ENCODE data around the gene ARHGAP6. TPM values are rescaled to one million over a fixed set of nuclear protein-coding genes. Genes with fewer than 3 reads are reported as not detected.

ARHGAP6 gene
- total RNA-seq, 1 experiment from 2014 or later, result not detected

- H3K27me3 Mint-ChIP-seq (ENCODE audit: insufficient read depth, unreplicated experiment), result peaks cover 35% of the 10 kb centered on the region
- ChIA-PET POLR2A (no interaction called here), CTCF (no interaction called here)
- peaks cover 7% of the 10 kb centered on the region for H3K9me3 Mint-ChIP-seq (ENCODE audit: unreplicated experiment)
- intact Hi-C loops (cut with micrococcal nuclease), result no loop called here
- no peak overlapping the region for H3K4me3 Mint-ChIP-seq (ENCODE audit: unreplicated experiment)
- H3K4me1 Mint-ChIP-seq (ENCODE audit: insufficient read depth, unreplicated experiment), result no peaks in the 10 kb centered on the region
- no peaks in the 10 kb centered on the region for H3K36me3 Mint-ChIP-seq (ENCODE audit: insufficient read depth, unreplicated experiment)
- H3K27ac Mint-ChIP-seq (ENCODE audit: low read depth, unreplicated experiment), result no peak overlapping the region
- no TSS peak for BruUV-seq (replicated peaks)
- DNase-seq (ENCODE audit: unreplicated experiment), result no peak
- no peak for TF ChIP-seq CTCF (IDR thresholded peaks at IDR 0.05; ENCODE audit: unreplicated experiment)
These were observed 118.8 kb downstream of the ARHGAP6 start for GRCh38 chrX:11546917-11547316.

GRCh38 chrX:11543249-11543648 is 122.5 kb downstream of the ARHGAP6 start:
- BruUV-seq (replicated peaks), result no TSS peak
- no peak for DNase-seq (ENCODE audit: unreplicated experiment)
- Mint-ChIP-seq H3K4me1 (ENCODE audit: insufficient read depth, unreplicated experiment) (no peaks in the 10 kb centered on the region), H3K27me3 (ENCODE audit: insufficient read depth, unreplicated experiment) (peaks cover 11% of the 10 kb centered on the region), H3K36me3 (ENCODE audit: insufficient read depth, unreplicated experiment) (no peaks in the 10 kb centered on the region), H3K4me3 (ENCODE audit: unreplicated experiment) (no peak overlapping the region), H3K27ac (ENCODE audit: low read depth, unreplicated experiment) (no peak overlapping the region), H3K9me3 (ENCODE audit: unreplicated experiment) (no peaks in the 10 kb centered on the region)
- CTCF ChIA-PET, result interaction anchor here (0.6 to 1.3 kb wide), 2 partner anchors 12 to 1452 kb away, joined by 3 read pairs; no protein-coding TSS in a partner anchor
- intact Hi-C loops (cut with micrococcal nuclease), result no loop called here
- TF ChIP-seq CTCF (IDR thresholded peaks at IDR 0.05; ENCODE audit: unreplicated experiment), result no peak
- POLR2A ChIA-PET, result no interaction called here

- DNase-seq (ENCODE audit: unreplicated experiment), result no peak
- ChIA-PET CTCF (interaction anchor here (0.7 to 1.7 kb wide), 9 partner anchors 9 to 1352 kb away, joined by 3 to 6 read pairs (median 3); no protein-coding TSS in a partner anchor), POLR2A (interaction anchor here (0.5 kb wide), 1 partner anchor 11 kb away, joined by 3 read pairs; no protein-coding TSS in a partner anchor)
- Mint-ChIP-seq H3K27me3 (ENCODE audit: insufficient read depth, unreplicated experiment) (peaks cover 10% of the 10 kb centered on the region), H3K4me3 (ENCODE audit: unreplicated experiment) (no peak overlapping the region), H3K4me1 (ENCODE audit: insufficient read depth, unreplicated experiment) (no peaks in the 10 kb centered on the region), H3K36me3 (ENCODE audit: insufficient read depth, unreplicated experiment) (no peaks in the 10 kb centered on the region), H3K9me3 (ENCODE audit: unreplicated experiment) (no peaks in the 10 kb centered on the region), H3K27ac (ENCODE audit: low read depth, unreplicated experiment) (no peak overlapping the region)
- intact Hi-C loops (cut with micrococcal nuclease), result no loop called here
- no TSS peak for BruUV-seq (replicated peaks)
- no peak for TF ChIP-seq CTCF (IDR thresholded peaks at IDR 0.05; ENCODE audit: unreplicated experiment)
These were observed 124.2 kb downstream of the ARHGAP6 start for GRCh38 chrX:11541510-11541909.

GRCh38 chrX:11540532-11541377 is 125.0 kb downstream of the ARHGAP6 start:
- Mint-ChIP-seq H3K27ac (ENCODE audit: low read depth, unreplicated experiment) (no peak overlapping the region), H3K4me3 (ENCODE audit: unreplicated experiment) (no peak overlapping the region), H3K36me3 (ENCODE audit: insufficient read depth, unreplicated experiment) (no peaks in the 10 kb centered on the region), H3K4me1 (ENCODE audit: insufficient read depth, unreplicated experiment) (no peaks in the 10 kb centered on the region), H3K27me3 (ENCODE audit: insufficient read depth, unreplicated experiment) (peaks cover 12% of the 10 kb centered on the region), H3K9me3 (ENCODE audit: unreplicated experiment) (no peaks in the 10 kb centered on the region)
- ChIA-PET CTCF (interaction anchor here (0.5 to 1.7 kb wide), 10 partner anchors 8 to 1351 kb away, joined by 3 to 6 read pairs (median 3); no protein-coding TSS in a partner anchor), POLR2A (no interaction called here)
- intact Hi-C loops (cut with micrococcal nuclease), result no loop called here
- TF ChIP-seq CTCF (IDR thresholded peaks at IDR 0.05; ENCODE audit: unreplicated experiment), result no peak
- BruUV-seq (replicated peaks), result no TSS peak
- no peak for DNase-seq (ENCODE audit: unreplicated experiment)

All from MCF 10A (cell line).